ENCODE results near the gene OR6C75. TPM values are rescaled to one million over a fixed set of nuclear protein-coding genes. Genes with fewer than 3 reads are reported as not detected.

OR6C75 gene
- total RNA-seq, 4 donors from 2014 or later, result not detected

GRCh38 chr12:55365086-55365485 lies 2.3 kb downstream of the OR6C75 start:
- no peak for TF ChIP-seq CTCF (IDR thresholded peaks at IDR 0.05)
- no peak for TF ChIP-seq POLR2A (IDR thresholded peaks at IDR 0.05)
- H3K36me3 ChIP-seq, result no peaks in the 10 kb centered on the region
- no peaks in the 10 kb centered on the region for H3K4me1 ChIP-seq
- intact Hi-C loops (cut with DNase I), result no loop called here
- no peak overlapping the region for H3K27ac ChIP-seq
- WGBS, 2 donors, result 65 to 72% methylated on average over 3 of the region's 3 CpGs
- H3K4me3 ChIP-seq, result no peak overlapping the region
- H3K9me3 ChIP-seq, result no peaks in the 10 kb centered on the region
- H3K27me3 ChIP-seq, result no peaks in the 10 kb centered on the region
- DNase-seq, result no peak

- Histone ChIP-seq H3K4me1 (no peaks in the 10 kb centered on the region), H3K36me3 (no peaks in the 10 kb centered on the region), H3K9me3 (no peaks in the 10 kb centered on the region), H3K27me3 (no peaks in the 10 kb centered on the region), H3K4me3 (no peak overlapping the region), H3K27ac (no peak overlapping the region)
- TF ChIP-seq POLR2A (IDR thresholded peaks at IDR 0.05) (no peak), CTCF (IDR thresholded peaks at IDR 0.05) (no peak)
- intact Hi-C loops (cut with DNase I), result no loop called here
- no peak for DNase-seq
- 68 to 69% methylated on average over 4 of the region's 4 CpGs for WGBS, 2 donors
Measured at GRCh38 chr12:55372521-55372920, 9.7 kb downstream of the OR6C75 start.

GRCh38 chr12:55385891-55386290 lies 23.1 kb downstream of the OR6C75 start:
- Histone ChIP-seq H3K4me1 (no peaks in the 10 kb centered on the region), H3K9me3 (no peaks in the 10 kb centered on the region), H3K4me3 (no peak overlapping the region), H3K27me3 (no peaks in the 10 kb centered on the region), H3K27ac (no peak overlapping the region), H3K36me3 (no peaks in the 10 kb centered on the region)
- intact Hi-C loops (cut with DNase I), result no loop called here
- DNase-seq, result no peak
- TF ChIP-seq POLR2A (IDR thresholded peaks at IDR 0.05) (no peak), CTCF (IDR thresholded peaks at IDR 0.05) (no peak)

GRCh38 chr12:55392032-55392795 lies 29.4 kb downstream of the OR6C75 start:
- TF ChIP-seq CTCF (IDR thresholded peaks at IDR 0.05) (no peak), POLR2A (IDR thresholded peaks at IDR 0.05) (no peak)
- H3K4me3 ChIP-seq, result no peak overlapping the region
- intact Hi-C loops (cut with DNase I), result no loop called here
- H3K9me3 ChIP-seq, result no peaks in the 10 kb centered on the region
- H3K4me1 ChIP-seq, result no peaks in the 10 kb centered on the region
- no peaks in the 10 kb centered on the region for H3K27me3 ChIP-seq
- DNase-seq, result no peak
- H3K27ac ChIP-seq, result no peak overlapping the region
- 74 to 80% methylated on average over 6 to 9 of the region's 23 CpGs for WGBS, 2 donors
- no peaks in the 10 kb centered on the region for H3K36me3 ChIP-seq

GRCh38 chr12:55396326-55396725 lies 33.6 kb downstream of the OR6C75 start:
- Histone ChIP-seq H3K9me3 (no peaks in the 10 kb centered on the region), H3K36me3 (no peaks in the 10 kb centered on the region), H3K27ac (no peak overlapping the region), H3K4me3 (no peak overlapping the region), H3K4me1 (no peaks in the 10 kb centered on the region), H3K27me3 (no peaks in the 10 kb centered on the region)
- DNase-seq, result no peak
- 40 to 79% methylated on average over 1 of the region's 1 CpG for WGBS, 2 donors
- TF ChIP-seq CTCF (IDR thresholded peaks at IDR 0.05) (no peak), POLR2A (IDR thresholded peaks at IDR 0.05) (no peak)
- intact Hi-C loops (cut with DNase I), result no loop called here
